ENCODE data around the gene ANXA5. TPM values are rescaled to one million over a fixed set of nuclear protein-coding genes. Genes with fewer than 3 reads are reported as not detected.

ANXA5 gene
- total RNA-seq, 2 experiments from 2014 or later: 50.8 to 55.9 TPM

- Histone ChIP-seq H3K27me3 (ENCODE audit: control insufficient read depth in 1 of 2, insufficient read depth in 2 of 2, low read length in 2 of 2) (no peaks in the 10 kb centered on the region), H3K4me3 (ENCODE audit: low read length) (no peak overlapping the region), H3K27ac (ENCODE audit: low read depth in 1 of 2, low read length in 2 of 2) (no peak overlapping the region), H3K4me1 (ENCODE audit: insufficient read depth, low read length) (no peaks in the 10 kb centered on the region), H3K9me3 (ENCODE audit: control insufficient read depth in 1 of 2, insufficient read depth in 1 of 2, low read length in 2 of 2) (no peaks in the 10 kb centered on the region), H3K36me3 (ENCODE audit: insufficient read depth, low read length) (no peaks in the 10 kb centered on the region)
- Mint-ChIP-seq H3K27ac (no peak overlapping the region), H3K4me1 (ENCODE audit: low read depth) (no peaks in the 10 kb centered on the region), H3K36me3 (ENCODE audit: low read depth) (no peaks in the 10 kb centered on the region), H3K4me3 (no peak overlapping the region), H3K27me3 (no peaks in the 10 kb centered on the region), H3K9me3 (no peaks in the 10 kb centered on the region)
- TF ChIP-seq CTCF (IDR thresholded peaks at IDR 0.05): no peak
- intact Hi-C loops (cut with DNase I, micrococcal nuclease): loop anchor here in 1 of 2 experiments (10.0 kb wide), 1 partner anchor 1499 kb away; no protein-coding TSS in a partner anchor
- DNase-seq (no peak), ATAC-seq (ENCODE audit: poor library complexity) (no peak)
- ChIA-PET CTCF (no interaction called here), POLR2A (no interaction called here)
These were observed 42.8 kb downstream of the ANXA5 start for GRCh38 chr4:121653986-121654385.

- no peak for TF ChIP-seq CTCF (IDR thresholded peaks at IDR 0.05)
- POLR2A ChIA-PET: no interaction called here
- no peaks in the 10 kb centered on the region for H3K36me3 Mint-ChIP-seq (ENCODE audit: low read depth)
- H3K27ac Mint-ChIP-seq: no peak overlapping the region
- H3K4me3 Mint-ChIP-seq: no peak overlapping the region
- Histone ChIP-seq H3K27ac (ENCODE audit: low read depth in 1 of 2, low read length in 2 of 2) (no peak overlapping the region), H3K4me3 (ENCODE audit: low read length) (no peak overlapping the region), H3K4me1 (ENCODE audit: insufficient read depth, low read length) (no peaks in the 10 kb centered on the region), H3K9me3 (ENCODE audit: control insufficient read depth in 1 of 2, insufficient read depth in 1 of 2, low read length in 2 of 2) (no peaks in the 10 kb centered on the region), H3K27me3 (ENCODE audit: control insufficient read depth in 1 of 2, insufficient read depth in 2 of 2, low read length in 2 of 2) (no peaks in the 10 kb centered on the region), H3K36me3 (ENCODE audit: insufficient read depth, low read length) (no peaks in the 10 kb centered on the region)
- no peaks in the 10 kb centered on the region for H3K27me3 Mint-ChIP-seq
- CTCF ChIA-PET: no interaction called here
- H3K4me1 Mint-ChIP-seq (ENCODE audit: low read depth): no peaks in the 10 kb centered on the region
- no peak for ATAC-seq (ENCODE audit: poor library complexity)
- intact Hi-C loops (cut with DNase I, micrococcal nuclease): loop anchor here in 1 of 2 experiments (10.0 kb wide), 1 partner anchor 1498 kb away; no protein-coding TSS in a partner anchor
- DNase-seq: no peak
- no peaks in the 10 kb centered on the region for H3K9me3 Mint-ChIP-seq
These were observed 43.6 kb downstream of the ANXA5 start for GRCh38 chr4:121653214-121653613.

- Mint-ChIP-seq H3K36me3 (ENCODE audit: low read depth) (no peaks in the 10 kb centered on the region), H3K27ac (no peak overlapping the region), H3K4me3 (no peak overlapping the region), H3K27me3 (peaks cover 5% of the 10 kb centered on the region), H3K9me3 (no peaks in the 10 kb centered on the region), H3K4me1 (ENCODE audit: low read depth) (no peaks in the 10 kb centered on the region)
- no peaks in the 10 kb centered on the region for H3K9me3 ChIP-seq (ENCODE audit: control insufficient read depth in 1 of 2, insufficient read depth in 1 of 2, low read length in 2 of 2)
- no peak overlapping the region for H3K27ac ChIP-seq (ENCODE audit: low read depth in 1 of 2, low read length in 2 of 2)
- no peaks in the 10 kb centered on the region for H3K4me1 ChIP-seq (ENCODE audit: insufficient read depth, low read length)
- CTCF ChIA-PET: no interaction called here
- POLR2A ChIA-PET: interaction anchor here (0.7 kb wide), 1 partner anchor 19 kb away, joined by 3 read pairs; no protein-coding TSS in a partner anchor
- no peak for DNase-seq
- H3K27me3 ChIP-seq (ENCODE audit: control insufficient read depth in 1 of 2, insufficient read depth in 2 of 2, low read length in 2 of 2): no peaks in the 10 kb centered on the region
- TF ChIP-seq CTCF (IDR thresholded peaks at IDR 0.05): no peak
- no peak overlapping the region for H3K4me3 ChIP-seq (ENCODE audit: low read length)
- intact Hi-C loops (cut with DNase I, micrococcal nuclease): loop anchor here in 1 of 2 experiments (10.0 kb wide), 1 partner anchor 1497 kb away; no protein-coding TSS in a partner anchor
- ATAC-seq (ENCODE audit: poor library complexity): no peak
- no peaks in the 10 kb centered on the region for H3K36me3 ChIP-seq (ENCODE audit: insufficient read depth, low read length)
These were observed 45.2 kb downstream of the ANXA5 start for GRCh38 chr4:121651597-121651996.

All from CD4-positive, alpha-beta T cell (primary cell).